Heart right ventricle (tissue), 16 donors: ENCODE measurements around the gene KCNQ1. TPM values are rescaled to one million over a fixed set of nuclear protein-coding genes. Genes with fewer than 3 reads are reported as not detected.

Experiments used
- ATAC-seq, 8 donors: fragments of 200-7000 bp; cut with Tn5 transposase; one replicate each; pipeline ENCODE4 v1.9.1; 2020; ENCODE audit warnings: mild to moderate bottlenecking in 8 of 8, moderate library complexity in 8 of 8, moderate number of reproducible peaks in 1 of 8
- DNase-seq, 2 donors: peaks; one replicate each; pipeline ENCODE4 v3.0.0-alpha.2; 2020
- H3K27ac ChIP-seq, 10 donors: fragments of 200-600 bp; sonication (generic) in 2 of 10; one replicate each; pipeline versions ENCODE4 v1.5.0 to v1.8.0; 2020 to 2022; ENCODE audit warnings: mild to moderate bottlenecking in 3 of 10
- H3K27me3 ChIP-seq, 7 donors: fragments of 200-600 bp; one replicate each; pipeline ENCODE4 v1.8.0; 2021 to 2022; ENCODE audit warnings: mild to moderate bottlenecking in 2 of 7
- H3K36me3 ChIP-seq, 9 donors: fragments of 200-600 bp; sonication (generic) in 1 of 9; one replicate each; pipeline versions ENCODE4 v1.5.0 to v1.8.0; 2020 to 2022; ENCODE audit warnings: mild to moderate bottlenecking in 2 of 9
- H3K4me1 ChIP-seq, 9 donors: fragments of 200-600 bp; sonication (generic) in 1 of 9; one replicate each; pipeline versions ENCODE4 v1.5.0 to v1.8.0; 2020 to 2022; ENCODE audit warnings: mild to moderate bottlenecking in 4 of 9
- H3K4me3 ChIP-seq, 10 donors: fragments of 200-600 bp; sonication (generic) in 2 of 10; one replicate each; pipeline versions ENCODE4 v1.5.0 to v1.8.0; 2020 to 2022; ENCODE audit warnings: mild to moderate bottlenecking in 7 of 10, moderate library complexity in 2 of 10
- H3K9me3 ChIP-seq, 11 donors: fragments of 200-600 bp in 10 of 11; sonication (generic) in 2 of 11; one replicate each; pipeline versions ENCODE4 v1.5.0 to v1.8.0; 2013 to 2022; ENCODE audit warnings: mild to moderate bottlenecking in 2 of 11, control low read depth in 1 of 11, moderate library complexity in 1 of 11
- WGBS, 2 donors: extraction: QIAGEN DNeasy Blood & Tissue Kit; methylation state at CpG; one replicate each; pipeline ENCODE4 v1.1.7; 2013; ENCODE audit warnings: inconsistent platforms in 1 of 2; 5-methylcytosine and 5-hydroxymethylcytosine counted together
- intact Hi-C, 10 donors: fragments of 100-400 bp; cut with DNase I; formaldehyde crosslinking; loops; one replicate each; pipeline versions ENCODE4 v1.11.1 to v1.14.2; 2022
- polyA plus RNA-seq, 2 donors: library from polyadenylated mRNA; stranded (reverse); fragments of 200-250 nt; gene quantifications; one replicate each; pipeline ENCODE4 v1.2.3, GENCODE V29; 2013
- total RNA-seq, 10 donors: library from RNA; stranded (reverse); fragmentation: NEBNext Ultra II Directional in 3 of 10; extraction: Animal tissue kit (Norgen Biotek cat#: 25700) in 3 of 10; gene quantifications; one replicate each; pipeline versions ENCODE4 v1.2.1 to v1.2.4, GENCODE V29; 2021 to 2023
- TF ChIP-seq, protein P1 (sequence below), 9 donors: fragments of 200-600 bp; sonication (generic) in 2 of 9; IDR thresholded peaks; one replicate each; pipeline versions ENCODE4 v1.5.0 to v1.8.0; 2021 to 2022; ENCODE audit warnings: antibody characterized with exemption in 9 of 9, mild to moderate bottlenecking in 5 of 9, moderate library complexity in 1 of 9
- donor health status: Arrhythmogenic right ventricular cardiomyopathy.
- donor health status: ischemic (EF 13 %, LVEDD 7.1; RV severe dilation, severe dysfunction).
- donor health status: healthy with polysubstance abuse.
- donor health status: DM: no; HTN: yes; CAD: no.
- donor health status: DM: no; HTN: no; CAD: no.
- donor health status: ischemic (EF 25% LVEDD 6.9; RV normal size, moderate dysfunction).
- donor health status: ischemic (EF 25% LVEDD 5.7; RV mildly dilated, moderate dysfunction).
- donor health status: healthy.
- donor health status: DM: yes; HTN: yes; CAD: no.
- donor health status: Ischemic cardiomyopathy.
- donor health status: ischemic (EF 35%, LVEDD 5.7; RV mildly dilated, moderate dysfunction).
- donor health status: nonischemic (EF 11% LVEDD 7.7; RV severe dilation, severe dysfunction).
- donor health status: DM: yes; HTN: yes; CAD: no.
- donor health status: PGD.
- donor health status: ischemic (EF 29% LVEDD 5.4; RV normal size, mild dysfunction).
- donor health status: nonischemic (EF 23%, LVEDD 6.1; RV moderate dilation, normal function).

Gene KCNQ1
- total and polyA plus RNA-seq, 12 donors, result 19.9 to 48.2 (median 33.7) TPM

DNA sequence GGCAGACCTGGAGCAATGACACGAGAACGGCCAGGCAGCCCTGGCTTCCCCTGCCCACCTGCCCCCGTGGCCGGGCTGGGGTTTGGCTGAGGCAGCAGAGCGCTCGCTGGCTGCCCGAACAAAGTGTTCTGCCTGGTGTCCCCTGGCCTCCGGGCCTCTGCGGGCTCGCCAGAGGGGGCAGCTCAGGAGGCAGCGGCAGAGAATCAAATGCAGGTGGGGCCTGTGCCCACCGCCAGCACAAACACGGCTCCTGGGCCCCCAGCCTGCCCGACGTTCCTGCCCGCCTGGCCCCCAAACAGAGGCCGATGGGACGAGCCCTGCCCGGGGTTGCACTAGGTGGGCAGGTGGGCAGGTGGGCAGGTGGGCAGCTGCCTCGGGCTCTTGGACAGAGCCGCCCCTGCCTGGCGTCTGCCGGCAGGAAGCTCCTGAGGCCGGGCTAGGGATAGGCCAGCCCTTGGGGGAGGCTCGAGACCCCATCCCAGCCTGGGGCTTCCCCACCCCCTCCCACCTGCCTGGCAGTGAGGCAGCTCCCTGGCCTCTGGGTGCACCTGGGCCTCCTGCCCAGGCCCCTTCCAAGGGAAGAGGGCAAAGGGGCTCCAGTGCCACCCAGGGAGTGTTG, 394.0 kb downstream of the KCNQ1 start:
- ATAC-seq, result no peak
- intact Hi-C loops, result loop anchor here in 1 of 10 donors (5.0 kb wide), 1 partner anchor 44 kb away; no protein-coding TSS in a partner anchor
- peak overlapping the region in 9 of 10 donors; percentile 37 to 79 (median 75) for H3K27ac ChIP-seq

DNA sequence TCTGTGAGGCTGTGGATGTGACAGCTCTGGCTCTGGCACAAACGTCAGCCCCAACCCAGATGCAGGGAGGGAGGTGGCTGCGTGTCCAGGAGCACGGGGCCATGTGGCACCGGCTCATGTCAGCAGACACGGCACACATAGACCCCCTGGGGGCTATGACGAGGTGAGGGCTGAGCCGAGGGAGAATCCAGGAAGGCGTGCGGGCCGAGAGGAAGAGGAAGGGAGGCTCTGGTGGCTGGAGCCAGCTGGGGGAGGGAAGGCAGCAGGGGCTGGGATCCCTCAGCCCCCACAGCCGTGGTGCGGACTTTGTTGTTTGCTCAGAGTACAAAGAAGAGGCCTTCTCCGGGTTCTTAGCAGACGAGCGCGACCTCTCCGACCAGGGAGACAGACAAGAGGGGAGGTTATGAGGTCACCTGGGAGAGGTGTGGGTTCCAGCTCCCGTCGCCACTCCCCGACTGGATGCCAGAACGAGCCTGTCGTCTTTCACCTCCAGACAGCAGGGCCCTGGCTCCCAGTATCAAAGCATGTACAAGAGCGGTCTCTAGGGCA, 394.7 kb downstream of the KCNQ1 start:
- intact Hi-C loops, result loop anchor here in 1 of 10 donors (5.0 kb wide), 1 partner anchor 43 kb away; no protein-coding TSS in a partner anchor
- Histone ChIP-seq H3K4me3 (no peak overlapping the region), H3K9me3 (no peaks in the 10 kb centered on the region), H3K27me3 (no peaks in the 10 kb centered on the region), H3K4me1 (peaks cover 14 to 47% (median 29%) of the 10 kb centered on the region in 9 donors), H3K27ac (peak overlapping the region in 9 of 10 donors; percentile 37 to 79 (median 75)), H3K36me3 (no peaks in the 10 kb centered on the region)
- 66 to 74% methylated on average over 23 of the region's 23 CpGs for WGBS, 2 donors
- ATAC-seq (peak; percentile 4 to 72 (median 39)), DNase-seq (no peak)
- TF ChIP-seq, protein P1, sequence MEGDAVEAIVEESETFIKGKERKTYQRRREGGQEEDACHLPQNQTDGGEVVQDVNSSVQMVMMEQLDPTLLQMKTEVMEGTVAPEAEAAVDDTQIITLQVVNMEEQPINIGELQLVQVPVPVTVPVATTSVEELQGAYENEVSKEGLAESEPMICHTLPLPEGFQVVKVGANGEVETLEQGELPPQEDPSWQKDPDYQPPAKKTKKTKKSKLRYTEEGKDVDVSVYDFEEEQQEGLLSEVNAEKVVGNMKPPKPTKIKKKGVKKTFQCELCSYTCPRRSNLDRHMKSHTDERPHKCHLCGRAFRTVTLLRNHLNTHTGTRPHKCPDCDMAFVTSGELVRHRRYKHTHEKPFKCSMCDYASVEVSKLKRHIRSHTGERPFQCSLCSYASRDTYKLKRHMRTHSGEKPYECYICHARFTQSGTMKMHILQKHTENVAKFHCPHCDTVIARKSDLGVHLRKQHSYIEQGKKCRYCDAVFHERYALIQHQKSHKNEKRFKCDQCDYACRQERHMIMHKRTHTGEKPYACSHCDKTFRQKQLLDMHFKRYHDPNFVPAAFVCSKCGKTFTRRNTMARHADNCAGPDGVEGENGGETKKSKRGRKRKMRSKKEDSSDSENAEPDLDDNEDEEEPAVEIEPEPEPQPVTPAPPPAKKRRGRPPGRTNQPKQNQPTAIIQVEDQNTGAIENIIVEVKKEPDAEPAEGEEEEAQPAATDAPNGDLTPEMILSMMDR (IDR thresholded peaks at IDR 0.05), result no peak

More for the DNA sequence above, 394.0 kb downstream of the KCNQ1 start:
- WGBS, 2 donors, result 83 to 92% methylated on average over 25 of the region's 25 CpGs
- TF ChIP-seq, protein P1 (IDR thresholded peaks at IDR 0.05), result no peak
- H3K36me3 ChIP-seq, result no peaks in the 10 kb centered on the region
- no peak for DNase-seq
- no peaks in the 10 kb centered on the region for H3K27me3 ChIP-seq
- H3K9me3 ChIP-seq, result no peaks in the 10 kb centered on the region
- H3K4me1 ChIP-seq, result peaks cover 14 to 54% (median 29%) of the 10 kb centered on the region in 9 donors
- no peak overlapping the region for H3K4me3 ChIP-seq

DNA sequence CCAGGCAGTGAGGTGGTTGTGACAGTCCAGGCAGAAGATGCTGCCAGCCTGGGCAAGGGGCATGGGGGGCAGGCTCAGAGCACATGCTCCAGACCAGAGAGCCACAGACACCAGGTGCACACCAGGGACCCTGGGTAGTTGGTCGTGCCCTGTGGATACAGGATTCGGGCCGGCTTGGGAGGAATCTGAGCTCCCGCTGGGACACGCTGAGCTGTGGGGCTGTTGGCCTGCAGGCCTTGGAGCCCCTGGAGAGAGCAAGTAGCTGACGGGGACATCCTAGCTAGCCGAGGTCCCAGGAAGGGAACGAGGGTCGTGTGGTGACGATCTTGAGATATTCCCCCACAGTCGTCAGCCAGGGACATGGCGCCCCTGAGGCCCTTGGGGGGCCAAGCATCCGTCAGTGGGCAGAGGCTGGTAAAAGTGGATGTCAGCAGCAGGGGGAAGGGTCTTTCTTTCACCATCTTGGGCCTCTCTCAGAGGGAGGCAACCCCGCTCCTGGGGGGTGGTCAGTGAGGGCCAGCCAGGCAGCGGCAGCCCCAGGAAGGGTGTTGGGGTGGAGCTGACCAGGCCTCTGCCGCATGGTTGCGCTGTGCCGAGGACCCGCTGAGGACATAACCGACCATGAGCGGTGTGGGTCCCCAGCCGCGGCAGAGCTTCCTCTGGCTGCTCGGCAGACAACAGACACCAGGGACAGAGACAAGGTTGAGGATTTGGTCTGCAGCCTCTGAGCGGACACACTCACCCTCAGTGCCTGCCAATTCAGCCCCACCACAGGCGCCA, 396.8 kb downstream of the KCNQ1 start:
- ATAC-seq, result no peak
- Histone ChIP-seq H3K27ac (no peak overlapping the region), H3K27me3 (no peaks in the 10 kb centered on the region), H3K4me3 (no peak overlapping the region), H3K36me3 (no peaks in the 10 kb centered on the region), H3K9me3 (no peaks in the 10 kb centered on the region), H3K4me1 (peaks cover 12 to 38% (median 24%) of the 10 kb centered on the region in 9 donors)
- TF ChIP-seq, protein P1 (IDR thresholded peaks at IDR 0.05), result no peak
- intact Hi-C loops, result no loop called here
- 92 to 93% methylated on average over 26 of the region's 26 CpGs for WGBS, 2 donors
- no peak for DNase-seq

DNA sequence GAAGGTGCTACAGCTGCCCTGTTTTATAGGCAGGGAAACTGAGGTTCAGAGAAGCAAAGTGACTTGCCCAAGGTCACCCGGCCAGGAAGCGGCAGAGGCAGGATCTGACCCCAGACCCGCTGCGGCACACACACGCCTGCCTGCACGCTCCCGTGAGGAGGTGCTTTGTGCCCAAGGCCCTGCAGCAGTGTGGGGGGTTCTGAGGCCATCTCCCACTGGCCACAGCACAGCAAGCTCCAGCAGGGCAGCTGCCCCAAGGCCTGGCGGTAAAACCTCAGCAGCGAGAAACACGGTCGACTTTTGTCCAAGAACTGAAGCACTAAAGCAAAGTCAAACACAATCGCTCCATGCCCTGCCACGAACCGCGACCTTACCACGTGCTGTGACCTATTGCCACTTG, 398.1 kb downstream of the KCNQ1 start:
- Histone ChIP-seq H3K27me3 (no peaks in the 10 kb centered on the region), H3K4me3 (no peak overlapping the region), H3K27ac (no peak overlapping the region), H3K4me1 (peaks cover 0 to 25% (median 11%) of the 10 kb centered on the region in 9 donors), H3K36me3 (no peaks in the 10 kb centered on the region), H3K9me3 (no peaks in the 10 kb centered on the region)
- ATAC-seq (no peak), DNase-seq (no peak)
- TF ChIP-seq, protein P1 (IDR thresholded peaks at IDR 0.05), result no peak
- intact Hi-C loops, result no loop called here
- WGBS, 2 donors, result 94 to 98% methylated on average over 16 of the region's 16 CpGs
